ENCODE results near the gene KLHDC4. TPM values are rescaled to one million over a fixed set of nuclear protein-coding genes. Genes with fewer than 3 reads are reported as not detected.
"Not testable (repeated sequence)": the region's sequence is repeated elsewhere in the genome, so short reads cannot be mapped to it uniquely, and the experiment has no call there.

The KLHDC4 gene
- total RNA-seq, 1 donor from 2014 or later: 38.8 TPM

DNA sequence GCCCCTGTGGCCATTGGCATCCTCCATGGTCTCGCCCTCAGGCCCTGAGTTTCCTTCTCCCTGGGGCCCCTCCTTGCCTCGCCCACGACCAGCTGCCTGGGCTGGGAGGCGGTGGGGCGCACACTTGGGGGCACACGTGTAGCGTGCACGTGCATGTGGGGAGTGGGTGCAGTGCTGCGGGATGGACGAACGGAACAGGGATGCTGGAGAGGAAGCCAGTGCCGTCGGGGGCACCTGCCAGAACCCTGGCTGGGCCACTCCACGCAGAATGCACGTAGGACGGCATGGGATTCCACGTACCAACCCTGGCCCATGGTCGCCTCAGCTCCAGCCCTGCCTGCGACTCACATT is 80.4 kb downstream of the KLHDC4 start:
- intact Hi-C loops (cut with DNase I): no loop called here
- no peak for TF ChIP-seq CTCF (IDR thresholded peaks at IDR 0.05)
- Histone ChIP-seq H3K9me3 (no peaks in the 10 kb centered on the region), H3K27ac (no peak overlapping the region), H3K4me3 (no peak overlapping the region), H3K27me3 (peaks cover 11% of the 10 kb centered on the region), H3K4me1 (no peaks in the 10 kb centered on the region), H3K36me3 (no peaks in the 10 kb centered on the region)
- no peak for ATAC-seq
- no peak for DNase-seq

DNA sequence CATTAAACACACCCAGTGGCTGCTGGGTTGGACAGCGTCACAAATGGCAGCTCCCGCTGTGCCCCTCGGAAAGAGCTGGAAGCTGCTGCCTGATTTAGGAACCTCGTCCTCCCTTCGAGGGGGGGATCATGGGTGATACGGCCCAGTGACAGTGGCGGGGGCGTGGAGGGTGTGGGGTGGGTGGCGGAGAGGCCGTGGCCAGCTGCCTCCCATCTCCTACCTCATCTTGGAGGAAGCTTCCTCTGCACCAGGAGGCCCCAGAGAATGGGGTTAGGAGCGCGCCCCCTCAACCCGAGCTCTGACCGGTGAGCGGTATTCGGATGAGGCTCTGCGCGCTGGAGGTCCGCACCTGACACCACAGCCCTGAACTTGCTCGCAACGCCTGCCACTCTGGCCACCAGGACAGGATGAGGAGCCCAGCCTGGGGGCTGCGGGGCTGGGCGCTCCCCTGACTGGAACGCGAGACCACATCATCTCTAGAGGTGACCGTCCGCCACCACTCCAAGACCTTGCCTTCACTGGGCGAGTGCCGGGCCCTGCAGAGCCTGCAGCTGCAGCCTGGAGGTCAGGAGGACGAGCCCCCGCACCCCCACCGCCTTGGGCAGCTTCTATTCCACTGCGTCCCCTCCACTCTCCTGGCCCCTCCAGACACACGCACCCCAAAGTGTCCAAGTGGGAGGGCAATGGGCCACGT is 80.9 kb downstream of the KLHDC4 start:
- TF ChIP-seq CTCF (IDR thresholded peaks at IDR 0.05): no peak
- H3K27me3 ChIP-seq: peaks cover 11% of the 10 kb centered on the region
- no peak overlapping the region for H3K27ac ChIP-seq
- no peak overlapping the region for H3K4me3 ChIP-seq
- ATAC-seq (no peak), DNase-seq (no peak)
- H3K4me1 ChIP-seq: no peaks in the 10 kb centered on the region
- H3K9me3 ChIP-seq: no peaks in the 10 kb centered on the region
- H3K36me3 ChIP-seq: no peaks in the 10 kb centered on the region
- intact Hi-C loops (cut with DNase I): no loop called here

GRCh38 chr16:87684106-87684677 is 81.6 kb downstream of the KLHDC4 start:
- Histone ChIP-seq H3K27me3 (peaks cover 11% of the 10 kb centered on the region), H3K4me3 (no peak overlapping the region)

DNA sequence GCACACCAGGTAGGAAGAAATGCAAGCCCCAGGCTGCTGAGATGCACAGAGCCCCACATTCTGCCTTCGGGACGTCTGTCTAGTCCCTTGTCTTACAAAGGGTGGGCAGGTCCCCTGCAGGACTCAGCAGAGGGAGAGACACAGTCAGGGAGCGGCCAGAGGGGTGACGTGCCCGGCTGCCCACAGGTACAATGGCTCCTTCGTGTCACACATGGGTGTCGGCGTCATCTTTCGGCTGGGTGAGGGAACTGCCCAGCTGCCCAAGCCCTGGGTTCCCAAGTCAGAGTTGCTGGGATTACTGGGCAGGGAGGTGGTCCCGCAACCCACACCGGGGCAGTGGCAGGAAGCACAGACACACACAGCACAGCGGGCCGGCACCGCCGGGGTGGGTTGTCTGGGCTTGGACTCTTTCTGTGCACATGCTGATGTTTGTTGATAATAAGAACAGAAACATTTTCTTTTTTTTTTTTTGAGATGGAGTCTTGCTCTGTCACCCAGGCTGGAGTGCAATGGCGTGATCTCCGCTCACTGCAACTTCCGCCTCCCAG is 82.9 kb downstream of the KLHDC4 start:
- peaks cover 11% of the 10 kb centered on the region for H3K27me3 ChIP-seq
- ATAC-seq (no peak), DNase-seq (no peak)
- intact Hi-C loops (cut with DNase I): no loop called here
- H3K36me3 ChIP-seq: no peaks in the 10 kb centered on the region
- no peaks in the 10 kb centered on the region for H3K4me1 ChIP-seq
- H3K9me3 ChIP-seq: no peaks in the 10 kb centered on the region
- no peak overlapping the region for H3K27ac ChIP-seq
- no peak for TF ChIP-seq CTCF (IDR thresholded peaks at IDR 0.05)
- no peak overlapping the region for H3K4me3 ChIP-seq

More at GRCh38 chr16:87684106-87684677, 81.6 kb downstream of the KLHDC4 start:
- no peak overlapping the region for H3K27ac ChIP-seq
- H3K4me1 ChIP-seq: no peaks in the 10 kb centered on the region
- TF ChIP-seq CTCF (IDR thresholded peaks at IDR 0.05): no peak
- no peaks in the 10 kb centered on the region for H3K9me3 ChIP-seq
- intact Hi-C loops (cut with DNase I): no loop called here
- H3K36me3 ChIP-seq: no peaks in the 10 kb centered on the region
- DNase-seq: no peak
- no peak for ATAC-seq

- DNase-seq (no peak), ATAC-seq (no peak)
- H3K27ac ChIP-seq: no peak overlapping the region
- H3K4me1 ChIP-seq: no peaks in the 10 kb centered on the region
- TF ChIP-seq CTCF (IDR thresholded peaks at IDR 0.05): no peak
- H3K4me3 ChIP-seq: no peak overlapping the region
- H3K36me3 ChIP-seq: no peaks in the 10 kb centered on the region
- H3K9me3 ChIP-seq: no peaks in the 10 kb centered on the region
- intact Hi-C loops (cut with DNase I): no loop called here
- peaks cover 2% of the 10 kb centered on the region for H3K27me3 ChIP-seq
Observed at GRCh38 chr16:87681981-87682570, 83.7 kb downstream of the KLHDC4 start.

DNA sequence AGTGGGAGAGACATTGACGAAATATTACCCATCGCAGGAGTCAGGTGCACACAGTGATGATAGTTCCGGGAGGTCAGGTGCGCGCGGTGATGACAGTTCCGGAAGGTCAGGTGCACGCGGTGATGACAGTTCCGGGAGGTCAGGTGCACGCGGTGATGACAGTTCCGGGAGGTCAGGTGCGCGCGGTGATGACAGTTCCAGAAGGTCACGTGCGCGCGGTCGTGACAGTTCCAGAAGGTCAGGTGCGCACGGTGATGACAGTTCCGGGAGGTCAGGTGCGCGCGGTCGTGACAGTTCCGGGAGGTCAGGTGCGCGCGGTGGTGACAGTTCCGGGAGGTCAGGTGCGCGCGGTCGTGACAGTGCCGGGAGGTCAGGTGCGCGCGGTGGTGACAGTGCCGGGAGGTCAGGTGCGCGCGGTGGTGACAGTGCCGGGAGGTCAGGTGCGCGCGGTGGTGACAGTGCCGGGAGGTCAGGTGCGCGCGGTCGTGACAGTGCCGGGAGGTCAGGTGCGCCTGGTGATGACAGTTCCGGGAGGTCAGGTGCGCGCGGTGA is 84.7 kb downstream of the KLHDC4 start:
- intact Hi-C loops (cut with DNase I); H3K27me3 ChIP-seq; ATAC-seq: not testable (repeated sequence)

More for the DNA sequence above, 84.7 kb downstream of the KLHDC4 start:
- H3K36me3 ChIP-seq, H3K4me3 ChIP-seq, H3K27ac ChIP-seq, H3K9me3 ChIP-seq, H3K4me1 ChIP-seq, DNase-seq: not testable (repeated sequence)
